ENCODE data around the gene POLR2E.
"Not testable (repeated sequence)": the region's sequence is repeated elsewhere in the genome, so short reads cannot be mapped to it uniquely, and the experiment has no call there.

Gene POLR2E

GRCh38 chr19:1094978-1095701 lies at the start of gene POLR2E:
Gene POLR2E (minus strand): TSS chr19:1095375. CDS start chr19:1095315, 60 bp downstream.
- peak; percentile 94 to 98 (median 96) for DNase-seq (ENCODE audit: low read depth in 4 of 4, low spot score in 1 of 4)

- no peak for DNase-seq (ENCODE audit: low read depth in 4 of 4, low spot score in 1 of 4)
These were observed 49.6 kb upstream of the POLR2E start for GRCh38 chr19:1144741-1145140.

DNA sequence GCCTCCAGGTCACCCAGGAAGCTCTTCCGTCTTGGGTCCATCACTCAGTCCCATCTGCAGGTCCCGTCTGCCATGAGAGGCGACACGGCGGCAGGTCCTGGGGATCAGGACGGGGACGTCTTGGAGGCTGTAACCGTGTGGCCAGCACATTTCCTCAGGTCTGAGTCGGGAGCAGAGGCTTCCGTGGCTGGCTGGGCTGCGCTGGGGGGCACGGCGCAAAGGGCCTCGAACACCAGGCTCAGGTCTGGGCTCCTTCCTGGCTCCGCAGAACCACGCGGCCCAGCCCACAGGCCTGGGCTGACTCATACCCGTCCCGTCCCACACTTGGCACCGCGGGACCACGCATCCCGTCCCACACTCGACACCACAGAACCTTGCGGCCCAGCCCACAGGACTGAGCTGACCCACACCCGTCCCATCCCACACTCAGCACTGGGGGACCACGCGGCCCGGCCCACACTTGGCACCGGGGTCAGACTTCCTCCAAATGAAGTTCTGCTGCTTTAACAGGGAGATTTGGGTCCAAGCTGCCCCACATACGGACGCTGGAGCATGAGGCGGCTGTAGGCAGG lies 48.7 kb upstream of the POLR2E start:
- no peak for DNase-seq (ENCODE audit: low read depth in 4 of 4, low spot score in 1 of 4)

DNA sequence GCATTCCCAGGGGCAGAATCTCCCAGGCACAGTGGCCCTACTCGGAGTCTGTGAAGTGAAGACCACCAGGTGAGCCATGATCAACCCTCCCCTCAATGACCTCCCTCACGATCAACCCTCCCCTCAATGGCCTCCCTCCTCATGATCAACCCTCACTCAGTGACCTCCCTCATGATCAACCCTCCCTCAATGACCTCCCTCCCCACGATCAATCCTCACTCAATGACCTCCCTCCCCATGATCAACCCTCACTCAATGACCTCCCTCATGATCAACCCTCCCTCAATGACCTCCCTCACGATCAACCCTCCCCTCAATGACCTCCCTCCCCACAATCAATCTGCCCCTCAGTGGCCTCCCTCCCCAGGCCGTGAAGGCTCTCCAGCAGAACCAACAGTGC lies 46.8 kb upstream of the POLR2E start:
- DNase-seq (ENCODE audit: low read depth in 4 of 4, low spot score in 1 of 4) = no peak

- no peak for DNase-seq (ENCODE audit: low read depth in 4 of 4, low spot score in 1 of 4)
These were observed 45.3 kb upstream of the POLR2E start for GRCh38 chr19:1140272-1141027.

- no peak for DNase-seq (ENCODE audit: low read depth in 4 of 4, low spot score in 1 of 4)
These were observed 44.0 kb upstream of the POLR2E start for GRCh38 chr19:1139126-1139525.

GRCh38 chr19:1138121-1138520 lies 42.9 kb upstream of the POLR2E start:
- DNase-seq (ENCODE audit: low read depth in 4 of 4, low spot score in 1 of 4) = no peak

GRCh38 chr19:1136621-1137317 lies 41.6 kb upstream of the POLR2E start:
- DNase-seq (ENCODE audit: low read depth in 4 of 4, low spot score in 1 of 4) = no peak

- no peak for DNase-seq (ENCODE audit: low read depth in 4 of 4, low spot score in 1 of 4)
These were observed 41.0 kb upstream of the POLR2E start for GRCh38 chr19:1136201-1136600.

DNA sequence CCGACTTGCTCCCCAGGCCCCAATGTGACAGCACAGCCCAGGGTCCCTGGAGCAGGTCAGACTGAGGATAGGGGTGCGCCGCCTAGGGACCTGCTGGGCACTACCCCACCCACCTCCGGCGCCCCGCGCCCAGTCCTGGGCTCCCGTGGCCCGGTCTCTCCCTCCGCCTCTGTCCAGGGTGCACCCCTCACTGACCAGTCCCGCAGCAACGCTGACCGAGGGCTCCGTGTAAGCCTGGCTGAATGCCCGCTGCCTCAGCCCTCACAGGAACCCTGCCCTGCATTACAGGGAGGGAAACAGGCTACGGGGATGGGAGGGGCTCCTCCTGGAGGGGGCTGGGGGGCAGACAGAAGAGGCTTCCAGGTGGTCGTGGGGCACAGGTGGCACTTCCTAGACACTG lies 40.3 kb upstream of the POLR2E start:
- no peak for DNase-seq (ENCODE audit: low read depth in 4 of 4, low spot score in 1 of 4)

DNA sequence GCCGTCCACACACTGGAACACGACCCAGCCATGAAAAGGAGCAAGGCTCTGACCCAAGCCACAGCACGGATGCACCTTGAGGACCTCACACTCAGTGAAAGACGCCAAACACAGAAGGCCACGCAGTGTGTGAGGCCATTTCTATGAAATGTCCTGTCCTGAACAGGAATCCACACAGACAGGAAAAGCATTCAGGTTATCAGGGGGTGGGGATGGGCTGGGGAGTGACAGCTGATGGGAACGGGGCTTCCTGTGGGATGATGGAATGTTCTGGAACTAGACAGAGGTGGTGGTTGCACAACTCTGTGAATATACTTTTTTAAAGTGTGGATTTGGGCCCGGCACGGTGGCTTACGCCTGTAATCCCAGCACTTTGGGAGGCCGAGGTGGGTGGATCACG lies 39.3 kb upstream of the POLR2E start:
- no peak for DNase-seq (ENCODE audit: low read depth in 4 of 4, low spot score in 1 of 4)

DNA sequence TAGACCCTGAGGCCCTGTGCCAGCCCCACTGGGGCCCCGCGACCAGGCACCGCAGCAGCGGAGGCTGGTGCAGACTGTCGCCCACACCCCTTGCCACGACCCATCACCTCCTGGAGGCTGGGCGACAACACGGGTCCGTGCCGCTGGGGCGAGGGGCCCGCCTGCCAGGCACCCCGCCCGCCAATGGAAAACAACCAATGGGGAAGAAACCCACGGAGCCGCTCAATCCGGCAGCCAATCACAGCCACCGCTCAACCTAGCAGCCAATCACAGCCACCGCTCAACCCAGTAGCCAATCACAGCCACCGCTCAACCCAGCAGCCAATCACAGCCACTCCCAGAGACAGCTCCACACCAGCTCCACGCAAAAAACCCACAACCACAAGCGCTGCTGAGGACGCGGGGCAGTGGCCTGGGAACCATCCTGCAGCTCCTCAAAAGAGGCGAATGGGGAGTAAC lies 38.3 kb upstream of the POLR2E start:
- DNase-seq (ENCODE audit: low read depth in 4 of 4, low spot score in 1 of 4) = peak in 3 of 4 experiments; percentile 54 to 73 (median 58)

DNA sequence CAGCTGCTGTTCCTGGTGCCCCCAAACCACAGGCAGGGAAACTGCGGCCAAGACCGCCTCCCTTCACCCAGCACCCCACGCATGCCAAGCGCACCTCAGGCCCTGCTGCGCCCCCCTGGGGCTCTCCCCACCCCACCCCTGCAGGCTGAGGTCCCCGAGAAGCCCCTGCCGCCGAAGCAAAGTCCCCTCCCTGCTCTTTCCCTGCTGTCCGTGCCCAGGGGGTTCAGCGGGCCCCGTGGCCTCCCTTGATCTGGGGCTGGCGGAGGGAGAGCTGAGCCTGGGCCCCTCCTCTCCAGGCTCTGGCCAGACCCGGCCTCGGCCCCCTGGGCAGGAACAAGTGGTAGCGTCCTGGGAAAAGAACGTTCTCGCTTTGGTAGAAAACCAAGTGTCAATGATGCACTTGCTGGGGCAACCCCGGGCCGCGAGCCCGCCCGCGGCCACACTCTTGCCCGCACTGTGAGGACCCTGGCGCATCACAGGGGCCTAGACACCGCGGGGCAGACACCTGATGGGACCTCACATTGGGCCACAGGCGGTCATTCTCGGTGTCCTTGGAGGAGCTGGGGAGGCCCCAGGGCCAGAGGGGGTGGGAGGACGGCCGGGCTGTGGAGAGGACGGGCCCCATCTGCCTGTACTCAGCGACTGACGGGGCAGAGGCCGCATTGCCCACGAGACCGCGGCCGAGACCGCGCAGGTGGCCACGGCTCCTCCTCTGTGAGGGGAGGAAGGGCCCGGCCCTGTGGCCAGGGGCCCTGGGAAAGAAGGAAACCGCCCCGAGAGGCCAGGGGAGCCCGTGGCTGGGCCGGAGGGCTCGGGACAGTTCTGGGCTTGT lies 37.6 kb upstream of the POLR2E start:
- peak in 1 of 4 experiments; percentile 30 for DNase-seq (ENCODE audit: low read depth in 4 of 4, low spot score in 1 of 4)

GRCh38 chr19:1131718-1132551 lies 36.8 kb upstream of the POLR2E start:
- peak; percentile 58 to 91 (median 78) for DNase-seq (ENCODE audit: low read depth in 4 of 4, low spot score in 1 of 4)

DNA sequence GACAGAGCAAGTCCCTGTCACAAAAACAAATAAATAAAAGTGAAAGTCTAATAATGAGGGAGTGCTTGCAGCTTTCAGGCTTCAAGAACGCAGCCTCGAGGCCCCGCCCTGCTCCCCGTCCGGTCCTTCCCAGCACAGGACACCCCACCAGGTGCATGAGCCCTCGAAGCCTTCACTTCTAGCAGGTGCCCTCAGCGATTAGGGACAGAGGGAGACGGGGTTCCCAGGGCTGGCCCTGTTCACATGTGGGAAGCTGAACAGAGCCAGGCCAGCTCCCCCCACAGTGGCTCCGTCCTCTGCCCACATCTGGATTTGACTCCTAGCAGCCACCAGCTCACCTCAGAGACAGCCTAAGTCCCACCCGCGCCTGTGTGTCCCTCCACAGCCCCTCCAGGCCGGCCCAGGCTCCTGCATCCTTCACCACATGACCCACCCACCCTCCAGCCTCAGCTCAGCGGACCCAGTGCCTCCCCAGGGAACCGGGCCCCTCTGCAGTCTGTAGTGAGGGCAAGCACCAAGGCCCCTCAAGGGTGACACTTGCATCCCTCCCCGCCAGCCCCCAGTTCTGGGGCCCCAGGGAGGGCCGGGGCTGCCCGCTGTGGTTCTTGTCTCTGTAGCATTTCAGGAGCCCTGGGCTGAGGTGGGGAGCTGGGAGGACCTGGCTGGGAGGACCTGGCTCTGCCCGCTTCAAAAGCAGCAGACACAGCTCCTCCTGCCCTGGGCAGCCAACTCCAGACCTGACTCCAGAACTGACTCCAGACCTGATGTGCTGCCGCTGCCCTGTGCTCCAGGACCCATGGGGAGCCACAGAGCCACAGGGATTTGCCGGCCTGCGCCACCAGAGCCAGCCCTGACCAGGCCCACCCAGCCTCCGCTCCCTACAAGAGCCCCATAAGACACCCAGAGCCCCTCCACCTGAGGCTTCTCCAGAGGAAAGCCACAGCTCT lies 35.9 kb upstream of the POLR2E start:
- DNase-seq (ENCODE audit: low read depth in 4 of 4, low spot score in 1 of 4) = peak in 2 of 4 experiments; percentile 31 to 38

GRCh38 chr19:1129535-1129934 lies 34.4 kb upstream of the POLR2E start:
- DNase-seq (ENCODE audit: low read depth in 4 of 4, low spot score in 1 of 4) = no peak

- DNase-seq (ENCODE audit: low read depth in 4 of 4, low spot score in 1 of 4) = not testable (repeated sequence)
These were observed 33.9 kb upstream of the POLR2E start for GRCh38 chr19:1129084-1129483.

- DNase-seq (ENCODE audit: low read depth in 4 of 4, low spot score in 1 of 4) = no peak
These were observed 32.9 kb upstream of the POLR2E start for GRCh38 chr19:1128106-1128505.

Measured in stimulated activated CD4-positive, alpha-beta T cell treated with anti-CD3 and anti-CD28 coated beads, Interleukin-1b, Interleukin-23, amount 100 ng/mL, for 24 hours (primary cell).